ENCODE measurements around the gene CDR2L.

The CDR2L gene

GRCh38 chr17:74975943-74976342 is 11.5 kb upstream of the CDR2L start:
- Mint-ChIP-seq H3K4me3 (no peak overlapping the region), H3K36me3 (ENCODE audit: low read depth) (no peaks in the 10 kb centered on the region), H3K9me3 (no peaks in the 10 kb centered on the region), H3K27ac (no peak overlapping the region), H3K27me3 (ENCODE audit: low read depth, poor library complexity) (peaks cover 93% of the 10 kb centered on the region), H3K4me1 (peaks cover 6% of the 10 kb centered on the region)
- TF ChIP-seq CTCF (IDR thresholded peaks at IDR 0.05), result no peak
- no peak for DNase-seq

DNA sequence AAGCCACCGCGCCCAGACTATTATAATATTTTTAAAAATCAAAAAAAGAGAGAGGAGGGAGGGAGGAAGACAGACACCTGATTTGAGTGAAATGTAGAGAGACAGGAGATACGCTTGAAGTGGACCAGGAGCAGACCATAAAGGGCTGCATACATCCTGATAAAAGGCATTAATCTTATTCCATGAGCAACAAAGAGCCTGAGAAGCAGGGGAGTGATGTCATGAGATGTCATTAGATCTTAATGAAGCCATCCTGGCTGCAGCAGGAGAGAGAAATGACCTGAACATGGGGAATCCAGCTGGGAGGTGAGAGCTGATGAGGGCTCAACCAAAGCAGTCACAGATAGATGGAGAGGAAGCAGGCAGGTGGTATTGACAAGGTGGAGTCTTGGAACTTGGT is 9.6 kb upstream of the CDR2L start:
- H3K4me3 Mint-ChIP-seq, result no peak overlapping the region
- H3K9me3 Mint-ChIP-seq, result no peaks in the 10 kb centered on the region
- peaks cover 11% of the 10 kb centered on the region for H3K4me1 Mint-ChIP-seq
- no peaks in the 10 kb centered on the region for H3K36me3 Mint-ChIP-seq (ENCODE audit: low read depth)
- no peak overlapping the region for H3K27ac Mint-ChIP-seq
- DNase-seq, result no peak
- H3K27me3 Mint-ChIP-seq (ENCODE audit: low read depth, poor library complexity), result peaks cover 74% of the 10 kb centered on the region
- no peak for TF ChIP-seq CTCF (IDR thresholded peaks at IDR 0.05)

DNA sequence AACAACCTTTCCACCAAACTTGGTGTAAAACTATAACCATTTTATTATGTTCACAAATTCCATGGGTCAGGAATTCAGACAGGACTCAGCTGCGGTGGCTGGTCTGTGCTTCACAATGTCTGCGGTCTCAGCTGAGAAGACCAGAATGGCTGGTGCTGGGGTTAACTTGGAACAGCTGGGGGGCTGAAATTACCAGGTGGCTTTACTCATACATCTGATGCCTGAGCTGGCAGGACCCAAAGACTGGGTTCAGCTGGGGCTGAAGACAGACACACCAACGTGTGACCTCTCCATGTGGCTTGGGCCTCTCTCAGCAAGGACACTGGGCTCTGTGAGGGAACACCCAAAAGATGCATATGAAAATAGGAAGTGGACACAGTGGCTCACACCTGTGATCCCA is 9.2 kb upstream of the CDR2L start:
- Mint-ChIP-seq H3K9me3 (no peaks in the 10 kb centered on the region), H3K27ac (no peak overlapping the region), H3K36me3 (ENCODE audit: low read depth) (no peaks in the 10 kb centered on the region), H3K4me3 (no peak overlapping the region), H3K27me3 (ENCODE audit: low read depth, poor library complexity) (peaks cover 70% of the 10 kb centered on the region), H3K4me1 (peaks cover 7% of the 10 kb centered on the region)
- no peak for DNase-seq
- no peak for TF ChIP-seq CTCF (IDR thresholded peaks at IDR 0.05)

- peaks cover 56% of the 10 kb centered on the region for H3K27me3 Mint-ChIP-seq (ENCODE audit: low read depth, poor library complexity)
- no peaks in the 10 kb centered on the region for H3K36me3 Mint-ChIP-seq (ENCODE audit: low read depth)
- no peak overlapping the region for H3K27ac Mint-ChIP-seq
- no peak overlapping the region for H3K4me3 Mint-ChIP-seq
- peaks cover 6% of the 10 kb centered on the region for H3K4me1 Mint-ChIP-seq
- H3K9me3 Mint-ChIP-seq, result no peaks in the 10 kb centered on the region
- DNase-seq, result no peak
- no peak for TF ChIP-seq CTCF (IDR thresholded peaks at IDR 0.05)
Observed at GRCh38 chr17:74979408-74980146, 7.9 kb upstream of the CDR2L start.

GRCh38 chr17:74981318-74981978 is 6.0 kb upstream of the CDR2L start:
- no peak for TF ChIP-seq CTCF (IDR thresholded peaks at IDR 0.05)
- Mint-ChIP-seq H3K27ac (peak overlapping the region; percentile 86), H3K27me3 (ENCODE audit: low read depth, poor library complexity) (peaks cover 43% of the 10 kb centered on the region), H3K4me3 (peak overlapping the region; percentile 85), H3K36me3 (ENCODE audit: low read depth) (no peaks in the 10 kb centered on the region), H3K9me3 (no peaks in the 10 kb centered on the region), H3K4me1 (peaks cover 6% of the 10 kb centered on the region)
- no peak for DNase-seq
